ENCODE measurements around the gene SLC16A9. TPM values are rescaled to one million over a fixed set of nuclear protein-coding genes. Genes with fewer than 3 reads are reported as not detected.

SLC16A9 gene
- total and polyA plus RNA-seq, 2 donors (not counting 3 experiments of a cell fraction or from before 2014, with no cell fraction given) = 0.35 TPM; not detected in 1

GRCh38 chr10:59694936-59695335 is 14.7 kb downstream of the SLC16A9 start:
- H3K9me1 ChIP-seq (replicated peaks; ENCODE audit: control insufficient read depth, extremely low read depth, insufficient read depth, low read length) = no peaks in the 10 kb centered on the region
- no peak overlapping the region for H3K27ac ChIP-seq (ENCODE audit: insufficient read depth, low read depth, low read length)
- H3K36me3 ChIP-seq (ENCODE audit: control insufficient read depth in 2 of 2, extremely low read depth in 1 of 2, insufficient read depth in 2 of 2, low read length in 2 of 2) = no peaks in the 10 kb centered on the region
- POLR2A ChIA-PET = no interaction called here
- no peak overlapping the region for H3K4me3 ChIP-seq (replicated peaks in 1 of 3; ENCODE audit: insufficient read depth in 1 of 3, low read depth in 1 of 3, low read length in 3 of 3)
- H3K9ac ChIP-seq (replicated peaks; ENCODE audit: extremely low read depth, insufficient read depth, low read length) = no peak overlapping the region
- FAIRE-seq (no peak), DNase-seq (ENCODE audit: low read depth, low spot score) (no peak)
- CTCF ChIA-PET = interaction anchor here (0.8 kb wide), 1 partner anchor 17 kb away, joined by 3 read pairs; no protein-coding TSS in a partner anchor
- H3K4me1 ChIP-seq (ENCODE audit: control insufficient read depth, extremely low read depth, insufficient read depth, low read length) = no peaks in the 10 kb centered on the region
- intact Hi-C loops (cut with micrococcal nuclease) (no loop called here), dilution Hi-C loops (cut with MboI; ENCODE audit: extremely low pct_ligation_motif_present, low sequenced_read_pairs) (no loop called here)
- TF ChIP-seq CTCF (IDR thresholded peaks at IDR 0.05; ENCODE audit: extremely low read depth in 1 of 2, insufficient read depth in 1 of 2, low read depth in 1 of 2, low read length in 2 of 2) = no peak
- no peak for TF ChIP-seq GATA2 (IDR thresholded peaks at IDR 0.05; ENCODE audit: insufficient read depth, insufficient read length, low read depth, low read length)
- no peak for TF ChIP-seq JUN (IDR thresholded peaks at IDR 0.05; ENCODE audit: borderline replicate concordance, insufficient read depth, insufficient read length, low read depth)
- no peak for TF ChIP-seq MYC (IDR thresholded peaks at IDR 0.05; ENCODE audit: low read depth, low read length)
- H3K4me2 ChIP-seq (ENCODE audit: insufficient read depth, low read length) = no peak overlapping the region
- no peaks in the 10 kb centered on the region for H3K79me2 ChIP-seq (ENCODE audit: control insufficient read depth, insufficient read depth, low read length)
- no peaks in the 10 kb centered on the region for H3K9me3 ChIP-seq (replicated peaks; ENCODE audit: control insufficient read depth, insufficient read depth, low read length)
- H3K27me3 ChIP-seq (ENCODE audit: control insufficient read depth in 2 of 2, insufficient read depth in 2 of 2, low read length in 2 of 2) = no peaks in the 10 kb centered on the region
- no peak overlapping the region for H2AFZ ChIP-seq (ENCODE audit: low read depth, low read length)
- no peaks in the 10 kb centered on the region for H4K20me1 ChIP-seq (replicated peaks; ENCODE audit: control insufficient read depth, extremely low read depth, insufficient read depth, low read length)
- BruUV-seq (replicated peaks) = no TSS peak

GRCh38 chr10:59692113-59692512 is 17.5 kb downstream of the SLC16A9 start:
- Histone ChIP-seq H4K20me1 (replicated peaks; ENCODE audit: control insufficient read depth, extremely low read depth, insufficient read depth, low read length) (no peaks in the 10 kb centered on the region), H3K27ac (ENCODE audit: insufficient read depth, low read depth, low read length) (no peak overlapping the region), H3K9ac (replicated peaks; ENCODE audit: extremely low read depth, insufficient read depth, low read length) (no peak overlapping the region), H3K9me3 (replicated peaks; ENCODE audit: control insufficient read depth, insufficient read depth, low read length) (no peaks in the 10 kb centered on the region), H3K4me3 (replicated peaks in 1 of 3; ENCODE audit: insufficient read depth in 1 of 3, low read depth in 1 of 3, low read length in 3 of 3) (no peak overlapping the region), H3K9me1 (replicated peaks; ENCODE audit: control insufficient read depth, extremely low read depth, insufficient read depth, low read length) (no peaks in the 10 kb centered on the region), H3K36me3 (ENCODE audit: control insufficient read depth in 2 of 2, extremely low read depth in 1 of 2, insufficient read depth in 2 of 2, low read length in 2 of 2) (no peaks in the 10 kb centered on the region), H3K27me3 (ENCODE audit: control insufficient read depth in 2 of 2, insufficient read depth in 2 of 2, low read length in 2 of 2) (no peaks in the 10 kb centered on the region), H3K79me2 (ENCODE audit: control insufficient read depth, insufficient read depth, low read length) (no peaks in the 10 kb centered on the region), H2AFZ (ENCODE audit: low read depth, low read length) (no peak overlapping the region), H3K4me1 (ENCODE audit: control insufficient read depth, extremely low read depth, insufficient read depth, low read length) (no peaks in the 10 kb centered on the region), H3K4me2 (ENCODE audit: insufficient read depth, low read length) (no peak overlapping the region)
- dilution Hi-C loops (cut with MboI; ENCODE audit: extremely low pct_ligation_motif_present, low sequenced_read_pairs) = no loop called here
- intact Hi-C loops (cut with micrococcal nuclease) = no loop called here
- TF ChIP-seq MYC (IDR thresholded peaks at IDR 0.05; ENCODE audit: low read depth, low read length) (no peak), FOS (IDR thresholded peaks at IDR 0.05; ENCODE audit: borderline replicate concordance, insufficient read depth, low read length) (no peak), EZH2 (IDR thresholded peaks at IDR 0.05; ENCODE audit: borderline replicate concordance, low read depth, low read length, severe bottlenecking) (no peak), POLR2AphosphoS5 (IDR thresholded peaks at IDR 0.05; ENCODE audit: insufficient read depth, low read depth, low read length) (no peak), GATA2 (IDR thresholded peaks at IDR 0.05; ENCODE audit: insufficient read depth, insufficient read length, low read depth, low read length) (no peak), CTCF (IDR thresholded peaks at IDR 0.05; ENCODE audit: extremely low read depth in 1 of 2, insufficient read depth in 1 of 2, low read depth in 1 of 2, low read length in 2 of 2) (no peak), JUN (IDR thresholded peaks at IDR 0.05; ENCODE audit: borderline replicate concordance, insufficient read depth, insufficient read length, low read depth) (no peak), POLR2A (IDR thresholded peaks at IDR 0.05; ENCODE audit: low read depth, low read length) (no peak)
- TF ChIP-seq, protein P1, sequence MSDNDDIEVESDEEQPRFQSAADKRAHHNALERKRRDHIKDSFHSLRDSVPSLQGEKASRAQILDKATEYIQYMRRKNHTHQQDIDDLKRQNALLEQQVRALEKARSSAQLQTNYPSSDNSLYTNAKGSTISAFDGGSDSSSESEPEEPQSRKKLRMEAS (IDR thresholded peaks at IDR 0.05; ENCODE audit: insufficient read depth, insufficient read length) = no peak
- ChIA-PET POLR2A (no interaction called here), CTCF (no interaction called here)
- FAIRE-seq = no peak
- no TSS peak for BruUV-seq (replicated peaks)
- no peak for DNase-seq (ENCODE audit: low read depth, low spot score)

Data from endothelial cell of umbilical vein (primary cell).